GM12865 (cell line): Measurements from ENCODE around the gene EIF4G1.

Source experiments
- DNase-seq: peaks from one replicate; pipeline ENCODE4 v3.0.0; 2010; ENCODE audit warnings: low read depth
- H3K4me3 ChIP-seq: 2 replicates; pipeline ENCODE4 v1.5.1; 2011; ENCODE audit warnings: mild to moderate bottlenecking, low read depth, low read length, control low read depth
- TF ChIP-seq, protein P1 (sequence below): IDR thresholded peaks from 2 replicates; pipeline ENCODE4 v1.5.1; 2011; ENCODE audit warnings: low read length, control low read depth, low read depth, inconsistent platforms; ENCODE audit not compliant: insufficient read depth; ENCODE audit errors: missing control alignments

EIF4G1 gene

DNA sequence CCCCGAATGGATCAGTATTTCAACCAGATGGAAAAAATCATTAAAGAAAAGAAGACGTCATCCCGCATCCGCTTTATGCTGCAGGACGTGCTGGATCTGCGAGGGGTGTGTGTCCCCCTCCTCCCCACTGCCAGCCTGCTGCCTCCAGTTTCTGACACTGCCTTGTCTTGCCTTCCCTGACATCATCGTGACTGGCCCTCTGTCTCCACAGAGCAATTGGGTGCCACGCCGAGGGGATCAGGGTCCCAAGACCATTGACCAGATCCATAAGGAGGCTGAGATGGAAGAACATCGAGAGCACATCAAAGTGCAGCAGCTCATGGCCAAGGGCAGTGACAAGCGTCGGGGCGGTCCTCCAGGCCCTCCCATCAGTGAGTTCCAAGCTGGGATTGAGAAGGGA is 10.9 kb downstream of the EIF4G1 start:
- DNase-seq, result no peak
- TF ChIP-seq, protein P1, sequence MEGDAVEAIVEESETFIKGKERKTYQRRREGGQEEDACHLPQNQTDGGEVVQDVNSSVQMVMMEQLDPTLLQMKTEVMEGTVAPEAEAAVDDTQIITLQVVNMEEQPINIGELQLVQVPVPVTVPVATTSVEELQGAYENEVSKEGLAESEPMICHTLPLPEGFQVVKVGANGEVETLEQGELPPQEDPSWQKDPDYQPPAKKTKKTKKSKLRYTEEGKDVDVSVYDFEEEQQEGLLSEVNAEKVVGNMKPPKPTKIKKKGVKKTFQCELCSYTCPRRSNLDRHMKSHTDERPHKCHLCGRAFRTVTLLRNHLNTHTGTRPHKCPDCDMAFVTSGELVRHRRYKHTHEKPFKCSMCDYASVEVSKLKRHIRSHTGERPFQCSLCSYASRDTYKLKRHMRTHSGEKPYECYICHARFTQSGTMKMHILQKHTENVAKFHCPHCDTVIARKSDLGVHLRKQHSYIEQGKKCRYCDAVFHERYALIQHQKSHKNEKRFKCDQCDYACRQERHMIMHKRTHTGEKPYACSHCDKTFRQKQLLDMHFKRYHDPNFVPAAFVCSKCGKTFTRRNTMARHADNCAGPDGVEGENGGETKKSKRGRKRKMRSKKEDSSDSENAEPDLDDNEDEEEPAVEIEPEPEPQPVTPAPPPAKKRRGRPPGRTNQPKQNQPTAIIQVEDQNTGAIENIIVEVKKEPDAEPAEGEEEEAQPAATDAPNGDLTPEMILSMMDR, result no peak
- H3K4me3 ChIP-seq, result no peak overlapping the region

DNA sequence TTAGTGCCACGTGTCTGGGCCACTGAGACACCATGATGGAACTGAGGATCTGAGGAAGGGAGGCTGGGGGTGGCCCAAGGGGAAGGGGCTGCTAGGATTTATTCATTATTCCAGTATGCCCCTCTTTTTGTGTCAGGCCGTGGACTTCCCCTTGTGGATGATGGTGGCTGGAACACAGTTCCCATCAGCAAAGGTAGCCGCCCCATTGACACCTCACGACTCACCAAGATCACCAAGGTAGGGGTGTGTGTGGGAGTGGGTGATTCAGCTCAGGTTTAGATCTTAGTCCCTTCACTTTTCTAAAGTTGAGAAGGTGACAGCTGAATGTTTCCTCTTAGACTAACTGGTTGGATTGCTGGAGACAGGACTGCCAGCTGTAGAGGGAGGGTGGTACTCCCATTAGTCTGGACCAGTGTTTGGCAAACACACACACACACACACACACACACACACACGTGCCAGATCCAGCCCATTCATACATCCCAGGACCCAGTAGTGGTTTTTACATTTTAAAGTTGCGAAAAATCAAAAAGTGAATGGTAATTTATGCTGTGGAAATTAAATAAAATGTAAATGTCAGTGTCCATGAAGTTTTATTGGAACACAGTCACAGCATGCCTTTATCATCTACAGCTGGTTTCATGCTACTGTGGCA is 11.4 kb downstream of the EIF4G1 start:
- no peak overlapping the region for H3K4me3 ChIP-seq
- no peak for DNase-seq
- TF ChIP-seq, protein P1, result no peak

DNA sequence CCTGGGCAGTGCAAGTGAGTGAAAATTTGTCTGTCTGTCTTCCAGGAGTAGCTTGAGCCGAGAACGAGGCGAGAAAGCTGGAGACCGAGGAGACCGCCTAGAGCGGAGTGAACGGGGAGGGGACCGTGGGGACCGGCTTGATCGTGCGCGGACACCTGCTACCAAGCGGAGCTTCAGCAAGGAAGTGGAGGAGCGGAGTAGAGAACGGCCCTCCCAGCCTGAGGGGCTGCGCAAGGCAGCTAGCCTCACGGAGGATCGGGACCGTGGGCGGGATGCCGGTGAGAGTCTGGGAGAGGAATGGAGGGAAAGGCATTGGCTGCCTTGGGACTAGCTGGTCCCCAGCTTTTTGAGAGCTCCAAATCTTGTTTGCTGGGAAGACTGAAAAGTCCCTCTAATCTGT is 12.8 kb downstream of the EIF4G1 start:
- DNase-seq, result no peak
- H3K4me3 ChIP-seq, result no peak overlapping the region
- TF ChIP-seq, protein P1, result no peak

DNA sequence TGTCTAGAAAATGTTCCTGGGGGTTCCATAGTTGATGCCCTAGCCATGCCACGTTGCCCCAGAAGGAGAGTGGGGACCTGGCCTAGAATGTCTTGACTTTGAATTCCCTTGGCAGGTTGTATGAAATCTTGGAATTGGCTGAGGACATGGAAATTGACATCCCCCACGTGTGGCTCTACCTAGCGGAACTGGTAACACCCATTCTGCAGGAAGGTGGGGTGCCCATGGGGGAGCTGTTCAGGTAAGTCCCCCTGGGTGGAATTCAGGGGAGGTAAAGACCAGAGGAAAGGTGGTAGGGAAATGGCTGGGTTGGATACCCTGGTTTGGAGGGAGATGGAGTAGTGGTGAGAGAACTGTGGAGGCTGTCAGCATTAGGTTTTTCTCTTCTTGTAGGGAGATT is 14.1 kb downstream of the EIF4G1 start:
- TF ChIP-seq, protein P1, result no peak
- H3K4me3 ChIP-seq, result no peak overlapping the region
- DNase-seq, result no peak

DNA sequence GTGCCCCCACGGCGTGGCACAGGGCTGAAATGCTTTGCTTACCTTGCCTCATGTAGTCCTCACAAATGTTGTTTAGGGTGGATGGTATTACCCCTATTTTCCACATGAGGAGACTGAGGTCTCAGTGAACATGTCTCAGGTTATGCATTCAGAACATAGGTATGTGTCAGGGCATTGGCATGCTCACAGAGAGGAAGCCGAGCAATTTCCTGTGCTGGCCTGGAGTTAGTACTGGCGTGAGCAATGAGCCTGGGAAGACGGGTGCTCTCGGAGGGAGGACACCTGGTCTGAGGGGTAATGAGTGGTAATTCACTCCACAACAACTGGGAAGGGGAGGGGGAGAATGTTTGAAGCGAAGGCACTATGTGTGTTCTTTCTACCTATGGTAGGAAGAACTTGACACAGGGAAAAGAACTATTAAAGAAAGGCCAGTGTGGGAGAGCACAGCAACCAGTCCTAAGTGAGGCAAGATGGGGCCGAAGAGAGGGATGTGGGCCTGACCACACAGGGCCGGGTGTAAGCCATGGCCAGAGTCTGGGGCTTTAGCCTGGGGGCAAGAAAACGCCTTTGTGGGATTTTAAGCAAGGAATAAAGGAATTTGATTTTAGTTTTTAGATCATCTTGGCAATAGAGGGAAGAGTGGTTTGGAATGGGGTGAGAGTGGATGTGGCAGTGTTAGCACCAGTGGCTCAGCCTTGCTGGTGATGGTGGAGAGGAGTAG is 18.1 kb downstream of the EIF4G1 start:
- TF ChIP-seq, protein P1, result no peak
- no peak overlapping the region for H3K4me3 ChIP-seq
- no peak for DNase-seq

DNA sequence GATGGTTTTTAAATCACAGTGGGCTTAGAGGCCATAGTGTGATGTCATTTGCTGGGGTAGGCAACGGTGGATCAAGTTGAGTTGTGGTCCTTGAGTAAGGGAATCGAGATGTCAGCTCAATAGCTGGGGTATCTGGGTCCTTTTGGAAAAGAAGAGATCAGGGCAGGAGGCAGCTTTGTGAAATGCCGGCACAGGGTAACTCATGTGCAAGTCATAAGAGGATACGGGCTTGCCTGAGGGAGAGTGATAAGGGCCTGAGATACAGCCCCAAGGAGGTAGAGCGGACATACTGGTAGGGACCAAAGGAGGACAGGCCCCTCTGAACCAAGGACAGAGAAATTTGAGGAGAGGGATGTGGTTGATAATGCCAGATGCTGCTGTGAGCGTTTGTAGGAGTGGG is 18.8 kb downstream of the EIF4G1 start:
- TF ChIP-seq, protein P1, result no peak
- DNase-seq, result no peak
- no peak overlapping the region for H3K4me3 ChIP-seq

DNA sequence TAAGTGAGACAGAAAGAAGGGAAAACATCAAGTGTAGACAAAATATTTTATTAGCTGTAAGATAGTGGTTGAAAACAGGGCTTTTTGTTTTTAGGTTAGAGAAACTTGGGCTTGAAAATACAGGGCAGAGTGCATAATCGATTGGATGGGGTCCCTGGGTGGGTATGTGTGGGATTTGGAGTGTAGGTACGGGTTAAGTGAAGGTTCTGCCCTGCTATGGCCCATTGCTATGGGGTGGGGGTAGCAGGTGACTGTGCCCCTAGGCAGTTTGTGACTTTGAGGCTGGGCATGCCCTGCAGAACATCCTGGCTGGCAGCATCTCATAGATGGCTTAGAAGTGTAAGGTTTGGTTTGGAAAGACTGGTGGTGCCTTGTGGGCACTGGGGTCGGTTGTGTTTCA is 19.3 kb downstream of the EIF4G1 start:
- H3K4me3 ChIP-seq, result no peak overlapping the region
- DNase-seq, result no peak
- TF ChIP-seq, protein P1, result no peak
